ACC112 (cell line): ENCODE data around the gene SPG7.

Experiments
- H2AFZ ChIP-seq: fragments of 200-600 bp; sonication (generic); one replicate; pipeline ENCODE4 v1.6.0; 2017; ENCODE audit warnings: antibody characterized with exemption, low read length; ENCODE audit not compliant: unreplicated experiment
- H3K27ac ChIP-seq: fragments of 200-600 bp; sonication (generic); 2 replicates; pipeline ENCODE4 v1.5.1; 2014; ENCODE audit warnings: low read depth, mild to moderate bottlenecking, antibody characterized with exemption, low read length, moderate library complexity
- H3K27me3 ChIP-seq: fragments of 200-600 bp; sonication (generic); 2 replicates; pipeline ENCODE4 v1.6.1; 2014; ENCODE audit warnings: mild to moderate bottlenecking, antibody characterized with exemption, low read length, moderate library complexity, mixed read lengths; ENCODE audit not compliant: insufficient read depth
- H3K36me3 ChIP-seq: fragments of 200-600 bp; sonication (generic); 2 replicates; pipeline ENCODE4 v1.6.1; 2016; ENCODE audit warnings: mild to moderate bottlenecking, antibody characterized with exemption, low read length, moderate library complexity, mixed read lengths; ENCODE audit not compliant: insufficient read depth
- H3K4me1 ChIP-seq: fragments of 200-600 bp; sonication (generic); one replicate; pipeline ENCODE4 v1.6.1; 2016; ENCODE audit warnings: low read length, mixed read lengths; ENCODE audit not compliant: insufficient read depth, unreplicated experiment, control insufficient read depth
- H3K4me3 ChIP-seq: fragments of 200-600 bp; sonication (generic); 2 replicates; pipeline ENCODE4 v1.5.1; 2014; ENCODE audit warnings: mild to moderate bottlenecking, low read depth, low read length
- H3K79me2 ChIP-seq: fragments of 200-600 bp; sonication (generic); one replicate; pipeline ENCODE4 v1.6.0; 2016; ENCODE audit warnings: low read length; ENCODE audit not compliant: control insufficient read depth, unreplicated experiment, insufficient read depth

Gene SPG7

GRCh38 chr16:89485701-89486246 lies 22.4 kb upstream of the SPG7 start:
- Histone ChIP-seq H3K36me3 (no peaks in the 10 kb centered on the region), H3K4me1 (peaks cover 39% of the 10 kb centered on the region), H2AFZ (no peak overlapping the region), H3K27ac (no peak overlapping the region), H3K79me2 (peaks cover 82% of the 10 kb centered on the region), H3K27me3 (no peaks in the 10 kb centered on the region), H3K4me3 (no peak overlapping the region)

GRCh38 chr16:89489040-89489897 lies 18.9 kb upstream of the SPG7 start:
- Histone ChIP-seq H3K4me1 (peaks cover 32% of the 10 kb centered on the region), H2AFZ (no peak overlapping the region), H3K36me3 (no peaks in the 10 kb centered on the region), H3K4me3 (peak overlapping the region; percentile 99), H3K27ac (peak overlapping the region; percentile 60), H3K79me2 (peaks cover 65% of the 10 kb centered on the region), H3K27me3 (no peaks in the 10 kb centered on the region)

DNA sequence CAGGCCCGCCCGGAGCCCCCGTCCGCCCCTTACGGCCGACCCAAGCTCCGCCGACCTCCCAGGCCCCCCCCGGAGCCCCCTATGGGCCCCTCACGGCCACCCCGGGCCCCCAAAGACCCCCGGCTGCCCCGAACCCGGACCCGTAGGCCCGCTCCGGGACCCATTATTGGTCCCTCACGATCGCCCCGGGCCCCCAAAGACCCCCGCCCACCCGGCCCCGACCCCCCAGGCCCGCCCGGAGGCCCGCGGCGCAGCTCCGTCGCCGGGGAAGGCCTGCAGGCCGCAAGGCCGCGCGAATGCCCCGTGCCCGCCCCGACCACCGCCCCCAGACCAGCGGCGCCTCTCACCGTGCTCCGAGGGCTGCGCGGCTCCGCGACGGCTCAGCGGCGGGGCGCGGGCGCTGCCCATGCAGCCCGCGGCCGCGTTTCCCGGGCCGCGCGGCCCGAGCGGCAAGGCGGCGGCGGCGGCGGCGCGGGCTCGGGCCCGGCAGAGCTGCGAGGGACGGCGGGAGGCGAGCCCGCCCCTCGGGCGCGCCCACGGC lies 18.2 kb upstream of the SPG7 start:
- H3K4me3 ChIP-seq: peak overlapping the region; percentile 99
- no peak overlapping the region for H2AFZ ChIP-seq
- H3K36me3 ChIP-seq: no peaks in the 10 kb centered on the region
- peaks cover 30% of the 10 kb centered on the region for H3K4me1 ChIP-seq
- H3K27me3 ChIP-seq: no peaks in the 10 kb centered on the region
- peaks cover 58% of the 10 kb centered on the region for H3K79me2 ChIP-seq
- peak overlapping the region; percentile 60; the same call in 1 of the 2 replicates for H3K27ac ChIP-seq

DNA sequence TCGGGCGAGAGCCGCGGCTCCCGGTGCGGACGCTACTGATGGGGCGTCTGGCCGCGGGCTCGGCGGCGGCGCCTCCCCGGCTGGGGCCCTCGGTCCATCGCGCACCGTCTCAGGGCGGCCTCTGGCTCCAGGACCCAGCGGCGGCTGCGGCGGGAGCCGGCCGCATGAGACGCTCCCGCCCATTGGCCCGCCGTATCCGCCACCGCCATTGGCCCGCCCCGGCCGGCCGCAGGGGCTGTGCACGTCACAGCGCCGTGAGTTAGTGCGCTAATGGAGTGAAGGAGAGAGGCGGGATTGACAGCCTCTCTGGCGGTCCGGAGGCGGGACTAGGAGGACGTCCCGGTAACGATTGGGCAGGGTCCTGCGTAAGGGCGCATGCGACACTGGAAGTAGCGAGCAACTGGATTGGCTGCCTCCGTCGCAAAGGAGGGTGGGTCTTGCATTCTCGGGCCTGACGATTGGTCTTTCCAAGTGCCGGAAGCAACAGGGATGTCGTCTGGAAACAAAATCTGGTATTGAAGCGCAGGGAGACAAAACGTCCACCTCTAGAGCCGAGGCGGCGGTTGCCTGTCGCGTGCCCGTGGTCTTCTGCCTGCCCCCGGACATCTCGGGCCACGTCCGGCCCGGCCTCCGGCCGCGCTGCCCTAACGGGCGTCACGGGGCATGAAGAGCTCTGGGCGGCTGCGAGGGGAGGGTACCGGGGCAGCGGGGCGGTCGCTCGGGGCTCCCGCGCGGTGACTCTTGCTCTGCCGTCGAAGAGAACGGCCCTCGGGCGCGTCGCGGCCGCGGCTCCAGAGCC lies 17.6 kb upstream of the SPG7 start, which contains the start of gene ANKRD11:
Gene ANKRD11, minus strand, starts transcription at position 123 of the 799 bp plus-strand sequence. CDS start 173,542 bp downstream, outside the sequence.
- Histone ChIP-seq H3K27me3 (no peaks in the 10 kb centered on the region), H3K4me1 (peaks cover 34% of the 10 kb centered on the region), H2AFZ (peak within 1 kb of the TSS; percentile 87), H3K4me3 (peak within 1 kb of the TSS; percentile 99), H3K36me3 (no peaks in the 10 kb centered on the region), H3K79me2 (peaks cover 51% of the 10 kb centered on the region), H3K27ac (peak within 1 kb of the TSS; percentile 87)

DNA sequence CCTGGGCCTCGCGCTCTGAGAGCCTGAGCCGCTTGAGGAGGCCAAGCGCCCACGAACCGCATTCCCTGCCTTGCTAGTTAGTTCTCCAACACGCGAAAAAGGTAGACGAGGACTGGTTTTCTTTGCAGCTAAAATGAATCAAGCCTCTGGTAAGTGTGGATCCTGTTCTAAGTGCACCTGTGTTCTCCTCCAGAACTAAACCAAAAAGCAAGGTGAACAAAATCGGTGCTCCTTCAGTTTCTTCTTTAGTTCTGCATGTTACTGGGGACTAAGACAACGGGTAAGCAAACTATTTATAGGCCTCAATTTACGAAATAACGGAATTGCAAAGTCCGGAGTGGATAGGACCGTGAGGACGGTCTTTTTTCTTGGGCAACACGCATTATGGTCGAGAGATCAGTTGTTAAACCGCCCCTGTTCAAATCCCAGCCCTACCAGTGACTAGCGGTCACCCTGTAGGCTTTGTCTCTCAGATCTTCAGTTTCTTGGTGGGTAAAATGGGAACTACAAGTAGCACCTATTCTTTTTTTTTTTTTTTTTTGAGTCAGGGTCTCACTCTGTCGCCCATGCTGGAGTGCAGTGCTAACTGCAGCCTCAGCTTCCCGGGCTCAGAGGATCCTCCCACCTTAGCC lies 16.8 kb upstream of the SPG7 start:
- peaks cover 44% of the 10 kb centered on the region for H3K79me2 ChIP-seq
- no peaks in the 10 kb centered on the region for H3K36me3 ChIP-seq
- peaks cover 32% of the 10 kb centered on the region for H3K4me1 ChIP-seq
- peak overlapping the region; percentile 87 for H3K27ac ChIP-seq
- peak overlapping the region; percentile 87 for H2AFZ ChIP-seq
- H3K27me3 ChIP-seq: no peaks in the 10 kb centered on the region
- H3K4me3 ChIP-seq: peak overlapping the region; percentile 99

DNA sequence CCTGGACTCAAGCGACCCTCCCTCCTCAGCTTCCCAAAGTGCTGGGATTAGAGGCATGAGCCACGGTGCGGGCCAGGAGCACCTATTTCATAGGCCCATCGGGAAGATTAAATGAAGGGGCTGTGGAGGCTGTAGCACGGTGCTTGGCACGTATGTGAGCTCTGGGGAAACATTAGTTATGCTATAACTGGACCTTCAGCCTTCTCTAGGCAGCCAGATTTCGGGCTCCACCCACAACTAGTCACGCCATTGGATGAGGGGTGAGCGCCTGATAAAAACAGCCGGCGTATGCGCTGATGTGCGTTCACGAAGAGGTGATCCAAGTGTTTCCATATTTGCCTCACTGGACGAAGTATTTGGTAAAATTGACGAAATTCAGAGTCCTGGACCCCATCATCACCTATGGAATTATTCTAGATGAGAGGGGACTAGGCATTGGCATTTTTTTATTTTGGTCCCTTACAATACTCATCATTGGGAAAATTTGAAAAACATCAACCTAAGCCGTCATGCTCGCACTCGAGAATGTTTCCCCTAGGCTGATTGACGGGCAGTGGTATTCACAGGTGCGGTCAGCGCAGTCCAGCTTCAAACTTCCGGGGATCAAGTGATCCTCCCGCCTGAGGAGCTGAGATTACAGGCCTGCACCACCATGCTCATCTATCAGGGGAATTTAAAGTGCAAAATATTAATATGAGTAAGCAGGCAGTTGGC lies 16.1 kb upstream of the SPG7 start:
- peaks cover 36% of the 10 kb centered on the region for H3K79me2 ChIP-seq
- H2AFZ ChIP-seq: no peak overlapping the region
- H3K4me1 ChIP-seq: peaks cover 32% of the 10 kb centered on the region
- no peaks in the 10 kb centered on the region for H3K27me3 ChIP-seq
- H3K27ac ChIP-seq: peak overlapping the region; percentile 87; the same call in 1 of the 2 replicates
- peak overlapping the region; percentile 99 for H3K4me3 ChIP-seq
- H3K36me3 ChIP-seq: no peaks in the 10 kb centered on the region

DNA sequence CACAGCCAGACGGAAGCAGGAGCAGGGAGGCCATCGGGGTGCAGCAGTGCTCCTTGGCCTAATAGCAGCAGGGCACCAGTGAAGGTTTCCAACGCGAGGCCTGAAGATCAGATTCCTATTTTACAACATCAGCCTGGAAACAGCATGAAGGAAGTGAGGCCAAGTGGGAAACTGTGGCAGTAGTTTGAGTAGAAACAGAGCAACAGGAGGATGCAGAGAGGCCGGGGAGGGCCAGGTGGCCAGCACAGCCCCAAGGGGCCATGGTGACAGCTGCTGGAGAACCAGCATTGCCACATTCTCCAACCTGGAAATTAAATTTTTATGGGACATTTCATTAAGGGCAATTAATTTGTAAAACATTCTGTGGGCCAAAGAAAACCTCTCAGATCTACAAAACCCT lies 14.4 kb upstream of the SPG7 start:
- Histone ChIP-seq H3K4me3 (no peak overlapping the region), H2AFZ (no peak overlapping the region), H3K4me1 (peaks cover 22% of the 10 kb centered on the region), H3K79me2 (peaks cover 22% of the 10 kb centered on the region), H3K36me3 (no peaks in the 10 kb centered on the region), H3K27ac (no peak overlapping the region), H3K27me3 (no peaks in the 10 kb centered on the region)

GRCh38 chr16:89495121-89495520 lies 13.1 kb upstream of the SPG7 start:
- H3K79me2 ChIP-seq: peaks cover 18% of the 10 kb centered on the region
- peaks cover 22% of the 10 kb centered on the region for H3K4me1 ChIP-seq
- H3K36me3 ChIP-seq: no peaks in the 10 kb centered on the region
- no peak overlapping the region for H2AFZ ChIP-seq
- H3K27ac ChIP-seq: peak overlapping the region; percentile 50; the same call in 1 of the 2 replicates
- no peaks in the 10 kb centered on the region for H3K27me3 ChIP-seq
- no peak overlapping the region for H3K4me3 ChIP-seq

- Histone ChIP-seq H2AFZ (no peak overlapping the region), H3K79me2 (peaks cover 2% of the 10 kb centered on the region), H3K36me3 (no peaks in the 10 kb centered on the region), H3K27me3 (no peaks in the 10 kb centered on the region), H3K4me3 (no peak overlapping the region), H3K27ac (peak overlapping the region; percentile 59), H3K4me1 (peaks cover 22% of the 10 kb centered on the region)
Observed at GRCh38 chr16:89498839-89499238, 9.4 kb upstream of the SPG7 start.
